HG02763 (cell line): ENCODE data around the gene SCAMP4.

Experiments
- ATAC-seq: cut with Tn5 transposase; IDR thresholded peaks from one replicate; pipeline ENCODE4 v1.9.1; 2021; ENCODE audit warnings: mild to moderate bottlenecking, moderate library complexity; ENCODE audit not compliant: unreplicated experiment

Gene SCAMP4, protein sequence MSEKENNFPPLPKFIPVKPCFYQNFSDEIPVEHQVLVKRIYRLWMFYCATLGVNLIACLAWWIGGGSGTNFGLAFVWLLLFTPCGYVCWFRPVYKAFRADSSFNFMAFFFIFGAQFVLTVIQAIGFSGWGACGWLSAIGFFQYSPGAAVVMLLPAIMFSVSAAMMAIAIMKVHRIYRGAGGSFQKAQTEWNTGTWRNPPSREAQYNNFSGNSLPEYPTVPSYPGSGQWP

DNA sequence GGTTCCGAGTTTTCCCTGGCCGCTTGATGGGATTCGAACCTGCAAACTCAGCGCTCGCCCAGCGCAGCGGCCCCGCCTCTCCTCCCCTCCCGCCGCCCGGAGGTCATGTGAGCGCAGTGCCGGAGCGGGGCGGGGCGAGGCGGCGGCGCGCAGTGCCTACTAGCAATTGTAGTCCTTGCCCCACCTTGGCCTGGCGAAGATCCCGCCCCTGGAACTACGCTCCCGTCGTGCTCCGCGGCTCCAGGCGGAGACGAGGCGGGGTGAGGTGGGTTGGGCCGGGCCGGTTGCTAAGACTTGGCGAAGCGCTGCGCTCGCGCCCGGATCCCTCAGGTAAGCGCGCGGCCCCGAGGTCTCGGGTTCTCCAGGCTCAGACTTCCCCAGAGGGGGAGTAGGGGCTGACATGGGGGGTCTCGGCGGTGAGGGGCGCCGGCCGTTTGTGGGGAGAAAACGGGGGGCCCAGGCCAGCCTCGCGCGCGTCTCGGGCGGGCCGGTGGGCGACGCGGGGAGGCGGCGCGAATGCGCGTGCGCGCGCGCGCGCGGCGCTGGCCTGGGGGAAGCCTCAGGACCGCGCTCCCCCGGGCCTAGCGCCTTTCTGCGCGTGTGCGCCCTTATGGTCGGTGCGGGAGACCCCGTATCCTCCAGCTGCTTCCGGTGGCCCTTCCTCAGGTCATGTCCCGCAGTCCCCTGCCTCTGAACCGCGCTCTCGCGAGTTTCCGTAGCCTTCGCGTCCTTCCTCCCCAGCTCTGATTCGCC is at the start of gene SCAMP4, which contains the start of gene ADAT3:
Gene SCAMP4, plus strand, starts transcription at position 290 of the 753 bp plus-strand sequence. CDS start 9,621 bp downstream, outside the sequence.
Gene ADAT3, plus strand, starts transcription at position 290 of the 753 bp plus-strand sequence. CDS start 6,649 bp downstream, outside the sequence.
- peak; percentile 82 for ATAC-seq

DNA sequence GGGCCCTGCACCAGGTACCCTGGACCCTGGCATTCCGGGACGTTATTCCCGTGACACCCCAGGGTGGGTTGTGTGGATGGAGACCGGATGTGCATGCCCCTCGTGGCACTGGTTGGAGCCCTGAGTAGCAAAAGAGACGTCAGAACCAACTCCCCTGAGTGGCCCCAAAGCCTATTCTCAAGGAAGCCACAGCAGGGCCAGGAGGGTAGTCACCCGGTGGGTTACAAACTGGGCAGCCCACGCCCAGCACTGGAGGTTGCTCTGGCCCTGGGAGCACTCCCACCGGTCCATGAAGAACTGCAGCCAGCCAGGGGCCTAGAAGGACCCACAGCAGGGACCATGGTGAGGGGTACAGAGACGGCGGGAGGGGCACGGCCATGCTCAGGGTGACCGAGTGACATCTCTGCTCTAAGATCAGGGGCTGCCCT is 49.4 kb upstream of the SCAMP4 start:
- ATAC-seq = no peak

DNA sequence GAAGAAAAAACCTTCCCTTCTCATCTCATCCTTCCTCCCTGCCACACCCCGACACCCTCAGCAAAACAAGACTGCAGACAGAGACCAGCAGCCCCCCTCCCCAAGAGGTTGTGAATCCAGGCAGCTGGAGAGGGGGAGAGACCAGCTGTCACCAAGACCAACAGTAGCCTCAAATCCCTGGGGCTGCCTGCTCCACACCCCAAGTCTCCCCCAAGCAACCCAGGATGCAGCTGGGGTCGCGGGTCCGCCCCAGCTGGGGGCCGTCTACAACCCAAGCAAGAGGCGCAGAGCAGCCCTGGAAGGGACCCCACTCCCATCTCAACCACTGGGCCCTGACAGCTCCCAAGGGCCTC is 48.9 kb upstream of the SCAMP4 start:
- no peak for ATAC-seq

DNA sequence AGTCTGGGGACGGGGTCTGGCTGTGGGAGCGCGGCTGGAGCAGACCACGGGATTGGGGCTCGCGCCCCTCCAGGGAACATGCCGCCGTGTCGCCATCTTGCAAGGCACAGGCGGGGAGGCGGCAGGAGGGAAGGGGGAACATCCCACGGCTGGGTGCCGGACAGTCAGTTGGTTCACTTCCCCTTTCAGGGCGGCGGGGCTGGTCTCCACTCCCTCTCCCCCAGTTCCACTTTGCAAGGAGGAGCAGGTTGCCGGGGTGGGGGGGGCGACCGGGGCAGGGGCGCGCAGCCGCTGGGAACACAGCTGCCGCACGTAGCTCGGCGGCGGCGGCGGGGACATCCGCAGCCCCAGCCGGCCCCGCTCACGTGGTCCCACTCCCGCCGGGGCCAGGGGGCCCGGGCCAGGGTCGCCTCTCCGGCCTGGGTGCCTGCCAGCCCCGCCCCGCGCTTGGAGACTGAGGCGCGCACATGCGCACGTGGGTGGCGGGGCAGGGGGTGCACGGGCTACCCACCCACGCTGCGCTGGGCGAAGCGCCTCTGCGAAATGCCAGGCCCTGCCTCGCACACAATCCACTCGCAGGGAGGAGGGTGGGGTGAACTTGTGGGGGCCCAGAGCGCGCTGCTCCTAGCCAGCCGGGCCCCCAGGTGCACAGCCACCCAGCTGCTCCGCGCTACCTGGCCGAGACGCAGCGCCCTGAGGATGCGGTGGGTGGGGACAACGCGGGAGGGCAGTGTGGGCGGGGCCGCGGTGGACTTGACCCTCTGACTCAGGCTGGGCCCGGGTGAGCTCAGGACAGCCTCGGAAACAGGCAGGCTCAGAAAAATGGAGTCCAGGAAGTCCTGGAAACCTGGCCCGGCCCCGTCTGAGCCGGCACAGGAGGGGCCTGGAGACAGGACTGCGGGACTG is 48.2 kb upstream of the SCAMP4 start:
- ATAC-seq = peak; percentile 28

DNA sequence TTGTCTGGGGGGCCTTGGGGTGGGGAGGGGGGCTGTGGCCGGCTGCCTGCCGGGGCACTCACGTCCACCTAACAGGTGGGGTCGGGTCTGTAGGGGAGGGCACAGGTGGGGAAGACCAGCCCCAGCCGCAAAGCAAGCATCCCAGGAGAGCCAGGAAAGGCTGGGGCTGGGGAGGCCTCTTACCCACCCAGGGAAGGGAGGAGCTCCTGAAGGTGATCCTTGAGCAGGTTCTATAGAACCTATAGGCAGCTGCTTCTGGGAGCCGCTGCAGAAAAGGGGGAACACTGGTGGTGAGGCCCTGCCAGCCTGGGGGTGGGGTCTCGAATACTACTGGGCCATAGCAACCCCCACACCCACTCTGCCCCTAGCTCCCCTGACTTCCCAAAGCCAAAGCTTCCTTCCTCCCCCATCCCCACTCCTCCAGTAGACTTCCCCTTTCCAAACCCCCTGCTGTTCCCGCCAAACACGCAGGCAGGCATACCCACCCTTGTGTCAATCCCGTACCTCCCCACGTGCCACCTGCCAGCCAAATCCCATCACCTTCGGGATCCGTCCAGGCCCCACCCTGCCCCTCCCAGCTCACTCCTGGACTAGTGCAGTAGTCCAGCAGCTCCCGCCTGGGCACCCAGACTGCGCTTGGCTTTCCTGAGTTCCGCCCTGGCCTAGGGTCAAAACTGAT is 47.4 kb upstream of the SCAMP4 start:
- no peak for ATAC-seq

DNA sequence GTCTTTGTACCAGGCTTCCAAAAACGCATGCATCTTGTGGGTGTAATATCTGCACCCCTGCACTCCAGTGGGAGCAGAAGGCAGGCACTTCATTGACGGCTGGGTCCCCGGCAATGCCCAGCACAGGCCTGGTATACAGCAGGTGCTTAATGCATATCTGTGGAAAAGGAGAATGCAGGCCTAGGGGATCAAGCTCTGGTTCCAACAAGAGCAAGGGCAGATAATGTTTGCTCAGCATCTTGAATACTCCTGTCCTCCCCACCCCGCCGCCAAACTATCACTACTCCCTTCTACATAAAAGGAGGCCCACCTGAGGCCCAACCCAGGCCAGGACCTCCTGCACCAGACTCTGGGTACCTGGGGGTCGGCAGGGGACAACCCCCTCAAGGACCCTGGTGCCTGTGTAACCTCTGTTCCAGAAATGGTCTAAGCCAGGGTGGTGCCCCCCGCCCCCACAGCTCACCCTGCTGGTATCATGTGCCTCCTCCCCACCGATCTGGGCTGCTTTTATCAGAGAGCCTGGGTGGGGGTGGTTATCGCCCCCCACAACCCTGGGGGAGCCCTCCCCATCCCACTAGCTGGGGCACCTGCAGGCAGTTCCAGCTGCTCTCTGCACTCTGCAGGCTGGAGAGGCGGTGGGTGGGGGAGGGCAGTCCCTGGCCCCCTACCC is 46.7 kb upstream of the SCAMP4 start:
- no peak for ATAC-seq

DNA sequence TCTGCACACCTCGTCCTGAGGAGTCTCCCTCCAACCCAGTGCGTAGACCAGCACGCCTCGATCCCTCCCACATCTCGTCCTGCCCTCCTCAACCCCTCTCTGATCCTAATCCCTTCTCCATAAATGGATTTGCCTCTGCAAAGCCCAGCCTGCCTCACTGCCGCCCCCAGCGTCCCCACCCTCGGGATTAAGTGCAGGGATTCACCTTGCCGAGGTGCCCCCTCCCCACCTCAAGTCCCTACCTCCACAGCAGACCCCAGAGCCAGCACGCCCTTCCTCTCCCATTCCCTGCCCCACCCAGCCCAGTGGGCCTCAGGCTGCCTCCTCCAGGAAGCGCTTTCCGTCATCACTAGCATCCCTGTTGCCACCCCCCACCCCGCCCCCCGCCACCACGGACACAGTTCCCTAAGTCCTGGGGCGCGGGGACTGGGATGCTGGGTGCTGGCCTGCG is 45.8 kb upstream of the SCAMP4 start:
- no peak for ATAC-seq

DNA sequence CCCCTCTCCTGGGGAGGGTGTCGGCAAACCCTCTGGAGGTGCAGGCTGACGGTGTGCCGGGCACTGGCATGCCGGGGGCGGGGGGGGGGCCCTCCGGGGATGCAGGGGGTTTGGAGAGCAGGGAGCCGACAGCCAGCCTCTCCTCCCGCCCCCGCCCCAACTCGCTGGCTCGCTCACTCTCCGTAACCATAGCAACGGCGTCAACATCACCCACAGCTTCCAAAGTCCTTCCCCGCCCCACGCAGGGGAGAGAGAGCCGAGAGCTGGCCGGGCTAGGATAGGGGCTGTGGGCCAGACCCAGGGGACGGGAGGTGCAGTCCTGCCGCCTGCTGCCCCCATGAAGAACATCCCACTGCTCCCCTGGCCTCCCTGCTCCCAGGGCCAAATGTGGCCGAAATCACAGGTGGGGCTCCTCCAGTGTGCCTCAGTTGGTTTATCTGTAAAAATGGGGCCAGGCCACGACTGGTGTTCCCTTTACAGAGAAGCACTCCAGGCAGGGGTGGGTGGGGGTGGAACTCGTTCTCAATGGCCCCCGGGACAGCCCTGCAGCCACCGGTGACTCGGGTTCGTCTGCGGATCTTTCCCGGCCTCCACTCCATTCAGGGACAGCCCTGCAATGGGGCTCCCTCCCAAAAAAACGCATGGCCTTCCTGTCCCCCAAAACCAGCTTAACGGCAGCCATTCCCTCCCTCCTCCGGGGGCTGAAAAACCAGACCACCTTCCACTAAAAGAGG is 45.0 kb upstream of the SCAMP4 start:
- ATAC-seq = no peak

DNA sequence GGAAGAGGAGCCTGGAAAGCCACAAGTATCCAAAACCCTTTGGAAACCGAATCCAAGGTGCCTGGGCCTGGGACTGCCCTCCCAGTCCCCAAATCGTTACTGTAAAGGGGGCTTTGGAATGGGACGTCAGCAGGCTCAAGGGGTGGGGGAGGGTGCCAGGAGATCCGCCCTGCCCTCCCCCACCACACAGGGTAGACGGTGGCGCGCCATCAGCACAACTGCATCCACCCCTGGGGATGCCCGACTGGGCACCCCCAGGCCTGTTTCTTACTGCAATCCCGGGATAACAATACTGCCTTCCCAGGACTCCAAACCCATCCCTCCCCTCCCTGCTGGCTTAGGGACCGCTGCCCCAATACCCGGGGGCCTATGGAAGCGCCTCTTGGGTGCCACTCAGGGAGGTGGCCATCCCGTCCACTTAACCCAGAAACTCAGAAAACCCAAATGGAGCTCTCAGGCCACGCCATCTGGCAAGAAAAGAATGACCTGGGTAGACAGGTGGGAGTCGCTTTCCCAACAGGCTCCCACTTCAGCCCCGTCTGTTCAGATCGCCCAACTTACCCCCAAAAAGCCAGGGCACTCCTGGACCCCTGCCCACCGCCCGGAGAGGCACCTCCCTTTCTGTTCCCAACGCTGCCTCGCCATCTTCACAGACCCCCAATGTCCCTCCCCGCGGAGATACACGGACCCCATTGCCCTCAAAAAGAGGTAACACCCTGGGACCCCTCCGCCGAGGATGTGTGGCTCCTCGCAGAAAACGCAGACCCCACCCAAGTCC is 44.2 kb upstream of the SCAMP4 start:
- no peak for ATAC-seq

DNA sequence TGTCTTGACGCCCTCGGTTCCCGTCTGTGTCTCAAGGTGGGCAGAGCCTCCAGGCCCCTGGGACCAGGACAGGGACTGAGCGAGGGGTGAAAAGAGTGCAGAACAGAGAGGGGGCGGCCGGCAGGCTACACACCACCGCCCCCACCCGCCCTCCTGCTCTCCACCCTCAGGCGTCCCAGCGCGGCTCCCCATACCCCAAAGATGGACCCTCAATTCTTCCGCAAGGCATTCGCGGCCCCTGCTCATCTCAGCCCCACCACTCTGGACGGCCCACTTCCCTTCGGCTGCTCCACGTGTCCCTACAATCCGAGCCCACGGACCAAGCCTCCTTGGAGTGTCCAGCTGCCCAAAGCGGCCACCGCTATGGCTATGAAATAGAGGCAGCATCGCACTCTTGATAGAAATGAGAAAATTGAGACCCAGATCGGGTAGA is 43.6 kb upstream of the SCAMP4 start:
- no peak for ATAC-seq

DNA sequence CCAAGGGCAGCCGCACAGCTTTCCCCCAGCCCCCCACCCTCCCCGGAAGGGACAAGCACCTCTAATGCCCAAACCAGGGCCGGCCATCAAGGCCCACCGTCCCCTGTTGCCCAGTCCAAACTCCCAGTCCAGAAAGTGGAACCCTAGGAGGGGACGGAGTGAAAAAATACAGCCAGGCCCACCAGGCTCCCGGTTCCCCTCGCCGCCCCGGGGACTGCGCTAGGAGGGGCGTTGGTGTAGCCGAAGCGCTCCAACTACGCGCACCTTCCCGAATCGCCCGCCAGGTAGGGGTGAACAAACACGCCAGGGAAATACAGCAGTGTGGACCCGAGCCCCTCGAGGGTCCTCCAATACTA is 43.2 kb upstream of the SCAMP4 start:
- no peak for ATAC-seq

DNA sequence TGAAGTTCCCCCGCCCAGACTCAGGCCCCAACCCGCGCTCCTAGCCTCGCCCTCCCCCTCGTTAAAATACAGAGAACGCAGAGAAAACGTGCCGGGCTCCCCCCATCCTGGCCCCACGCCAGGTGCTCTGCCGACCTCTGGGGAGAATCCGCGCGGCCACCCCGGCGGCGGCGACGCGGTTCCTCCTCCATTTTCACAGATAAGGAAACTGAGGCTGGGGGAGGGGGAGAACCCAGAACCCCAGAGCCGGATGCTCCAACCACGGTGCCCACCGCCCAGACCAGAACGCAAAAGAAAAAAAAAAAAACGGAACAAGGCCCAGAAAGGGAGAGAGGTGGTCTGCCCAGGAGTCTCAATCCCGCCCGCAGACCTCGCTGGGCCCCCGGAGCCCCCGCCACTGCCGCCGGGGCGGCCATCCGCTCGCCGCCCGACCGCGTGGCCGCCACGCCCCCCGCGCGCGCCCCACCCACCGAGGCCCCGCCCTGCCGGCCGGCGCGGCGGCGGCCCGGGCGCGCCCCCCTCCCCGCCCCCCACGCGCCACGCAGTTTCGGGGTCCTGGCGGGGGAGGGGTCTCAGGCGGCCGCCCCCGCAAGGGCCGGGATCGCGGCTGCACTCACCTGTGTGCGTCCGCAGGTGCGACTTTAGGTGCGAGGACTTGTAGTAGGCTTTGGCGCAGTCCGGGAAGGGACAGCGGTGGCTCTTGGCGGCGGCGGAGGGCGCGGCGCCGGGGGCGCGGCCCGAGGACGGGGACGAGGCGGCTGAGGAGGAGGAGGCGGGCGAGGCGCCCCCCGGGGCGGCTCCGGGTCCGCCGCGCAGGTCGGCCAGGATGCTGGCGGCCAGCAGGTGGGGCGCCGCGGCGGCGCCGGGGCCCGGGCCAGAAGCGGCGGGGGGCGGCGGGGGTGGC is 42.5 kb upstream of the SCAMP4 start:
- peak; percentile 2 for ATAC-seq

DNA sequence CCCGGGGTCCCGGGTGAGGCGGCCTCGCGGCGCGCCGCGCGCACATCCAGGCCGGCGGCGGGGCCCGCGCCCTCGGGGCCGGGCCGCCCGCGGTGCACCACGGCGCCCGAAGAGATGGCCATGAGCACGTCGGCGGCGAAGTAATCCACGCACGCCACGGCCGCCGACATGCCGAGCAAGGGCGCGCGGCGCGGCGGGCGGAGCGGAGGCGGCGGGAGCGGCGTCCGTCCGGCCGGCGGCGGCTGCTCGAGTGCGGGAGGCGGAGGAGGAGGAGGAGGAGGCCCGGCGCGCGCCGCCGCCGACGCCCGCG is 41.9 kb upstream of the SCAMP4 start, which contains the start of gene KLF16:
Gene KLF16, minus strand, starts transcription at position 252 of the 310 bp plus-strand sequence. Its CDS starts 82 bp downstream, at position 170.
- ATAC-seq = no peak

DNA sequence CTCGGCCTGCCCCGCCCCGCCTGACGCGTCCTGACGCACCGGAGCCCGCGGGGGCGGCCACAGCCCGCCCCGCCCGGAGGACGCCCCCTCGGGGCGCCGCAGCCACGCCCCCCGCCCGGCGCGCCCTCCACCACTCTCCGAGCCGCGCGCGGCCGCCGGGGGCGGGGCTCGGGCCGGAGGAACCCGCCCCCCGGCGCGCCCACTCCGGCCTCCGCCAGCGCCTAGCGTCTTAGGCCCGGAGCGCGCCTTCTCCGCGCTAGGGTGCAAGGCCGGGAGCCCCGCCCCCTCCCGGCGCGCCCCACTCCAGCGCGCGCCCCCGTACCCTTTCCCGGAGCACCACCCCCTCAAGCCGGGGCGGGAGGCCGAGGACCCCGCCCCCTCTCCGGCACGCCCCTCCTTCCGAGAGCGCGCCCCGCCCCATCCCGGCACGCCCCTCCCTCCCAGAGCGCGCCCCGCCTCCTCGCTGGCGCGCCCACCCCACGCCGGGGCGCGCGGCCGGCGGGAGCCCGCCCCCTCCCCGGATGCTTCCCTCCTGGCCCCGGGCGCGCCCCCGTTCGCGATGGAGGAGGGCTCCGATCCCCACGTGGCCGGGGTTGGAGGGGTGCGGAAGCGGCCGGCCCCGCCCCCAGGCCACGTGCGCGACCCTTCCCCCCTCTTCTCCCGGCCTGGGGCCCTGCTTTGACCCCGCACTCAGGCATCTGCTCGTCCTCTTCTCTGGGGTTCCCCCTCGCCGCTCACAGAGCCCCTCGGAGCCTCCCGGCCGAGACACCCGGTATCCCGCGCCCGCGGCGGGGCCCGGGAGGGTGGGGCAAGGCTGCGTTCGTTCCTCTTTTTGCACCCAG is 41.3 kb upstream of the SCAMP4 start:
- peak; percentile 59 for ATAC-seq

DNA sequence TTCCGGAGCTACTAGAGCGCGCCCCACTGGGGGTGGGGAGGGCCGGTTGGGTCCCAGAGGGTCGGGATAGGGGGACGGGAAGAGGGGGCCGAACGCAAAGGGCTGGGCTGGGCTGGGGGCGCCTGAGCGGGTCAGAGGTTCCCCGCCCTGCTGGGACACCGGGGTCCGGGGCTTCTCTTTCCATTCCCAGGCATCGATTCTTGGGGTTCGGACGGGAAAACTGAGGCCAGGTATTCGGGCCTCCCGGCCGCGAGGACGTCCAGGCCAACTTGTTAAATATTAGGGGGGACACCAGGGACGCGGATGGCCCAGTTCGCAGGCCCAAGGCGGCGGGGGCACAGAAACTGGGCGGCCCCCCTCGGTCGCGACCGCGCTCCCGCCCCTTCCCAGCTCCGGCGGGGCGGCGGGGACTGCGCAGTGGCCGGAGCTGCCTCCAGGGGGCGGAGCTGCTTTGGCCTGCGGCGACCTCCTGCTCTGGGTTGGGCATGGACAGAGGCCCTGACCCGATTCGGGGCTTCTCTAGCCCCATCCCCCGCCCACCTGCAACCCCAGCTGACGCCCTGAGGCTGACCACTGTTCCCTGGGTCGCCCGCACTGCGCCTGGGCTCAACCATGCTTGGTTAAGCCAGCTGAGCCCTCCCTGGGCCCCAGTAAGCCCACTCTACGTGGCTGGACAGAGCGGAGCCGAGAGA is 40.6 kb upstream of the SCAMP4 start:
- ATAC-seq = peak; percentile 27
